PC-3 (cell line): ENCODE results near the gene ADSS1. TPM values are rescaled to one million over a fixed set of nuclear protein-coding genes. Genes with fewer than 3 reads are reported as not detected.
"Not testable (repeated sequence)": the region's sequence is repeated elsewhere in the genome, so short reads cannot be mapped to it uniquely, and the experiment has no call there.

Source experiments
- ATAC-seq: fragments of 200-7000 bp; cut with Tn5 transposase; 2 replicates; pipeline ENCODE4 v1.9.1; 2020; ENCODE audit warnings: mild to moderate bottlenecking, moderate library complexity
- BruUV-seq: library from RNA; stranded (reverse); fragments of 400-500 nt; replicated peaks from 2 replicates; lab custom pipeline; 2021; lab: Mats Ljungman, UMichigan
- CTCF ChIA-PET: fragments of 300-600 bp; sonication (Branson Sonifier 250); formaldehyde crosslinking; loops from one replicate; lab custom pipeline; 2022; ENCODE audit warnings: antibody characterized with exemption; lab: Charles Lee
- POLR2A ChIA-PET: fragments of 300-600 bp; sonication (Branson Sonifier 250); formaldehyde crosslinking; loops from one replicate; lab custom pipeline; 2022; ENCODE audit warnings: antibody characterized with exemption; ENCODE audit not compliant: unreplicated experiment; lab: Charles Lee
- DNase-seq: peaks from one replicate; pipeline ENCODE4 v3.0.0-alpha.2; 2015
- H2AFZ ChIP-seq: fragments of 300-600 bp; sonication (generic); 2 replicates; pipeline ENCODE4 v1.6.0; 2016; ENCODE audit warnings: antibody characterized with exemption, low read length
- H3F3A ChIP-seq: fragments of 300-600 bp; sonication (generic); one replicate; pipeline ENCODE4 v1.6.0; 2017; ENCODE audit warnings: antibody characterized with exemption, low read length, control low read depth, mild to moderate bottlenecking; ENCODE audit not compliant: unreplicated experiment
- H3K27ac ChIP-seq: fragments of 300-600 bp; sonication (generic); 2 replicates; pipeline ENCODE4 v1.5.1; 2016; ENCODE audit warnings: mild to moderate bottlenecking, low read length
- H3K27me3 ChIP-seq: fragments of 300-600 bp; sonication (generic); 2 replicates; pipeline ENCODE4 v1.6.1; 2016; ENCODE audit warnings: low read length, mixed read lengths
- H3K36me3 ChIP-seq: fragments of 300-600 bp; sonication (generic); 2 replicates; pipeline ENCODE4 v1.6.1; 2016; ENCODE audit warnings: low read depth, mixed run types, low read length, mixed read lengths
- H3K4me1 ChIP-seq: fragments of 300-600 bp; sonication (generic); 2 replicates; pipeline ENCODE4 v1.5.1; 2016; ENCODE audit warnings: low read length; ENCODE audit not compliant: insufficient read depth
- H3K4me2 ChIP-seq: fragments of 300-600 bp; sonication (generic); 2 replicates; pipeline ENCODE4 v1.6.0; 2016; ENCODE audit warnings: low read length
- H3K4me3 ChIP-seq: fragments of 300-600 bp; sonication (generic); 2 replicates; pipeline ENCODE4 v1.5.1; 2016; ENCODE audit warnings: mild to moderate bottlenecking, low read length, mixed read lengths
- H3K79me2 ChIP-seq: fragments of 300-600 bp; sonication (generic); 2 replicates; pipeline ENCODE4 v1.6.1; 2017; ENCODE audit warnings: low read length, mixed read lengths
- H3K9ac ChIP-seq: fragments of 300-600 bp; sonication (generic); 2 replicates; pipeline ENCODE4 v1.6.0; 2016; ENCODE audit warnings: mild to moderate bottlenecking, low read length
- H3K9me2 ChIP-seq: fragments of 300-600 bp; sonication (generic); replicated peaks from 2 replicates; pipeline ENCODE4 v1.6.1; 2016; ENCODE audit warnings: mixed run types, low read length, mixed read lengths
- H3K9me3 ChIP-seq: fragments of 300-600 bp; sonication (generic); 2 replicates; pipeline ENCODE4 v1.6.1; 2016; ENCODE audit warnings: low read length, mixed read lengths
- H4K20me1 ChIP-seq: fragments of 300-600 bp; sonication (generic); 2 replicates; pipeline ENCODE4 v1.6.1; 2016; ENCODE audit warnings: low read length, mixed read lengths
- EZH2 ChIP-seq: fragments of 300-600 bp; sonication (generic); IDR thresholded peaks from one replicate; pipeline ENCODE4 v1.6.1; 2017; ENCODE audit warnings: antibody characterized with exemption, mild to moderate bottlenecking, low read length; ENCODE audit not compliant: unreplicated experiment
- EZH2phosphoT487 ChIP-seq: fragments of 300-600 bp; sonication (generic); IDR thresholded peaks from 2 replicates; pipeline ENCODE4 v1.6.1; 2018; ENCODE audit warnings: mild to moderate bottlenecking, antibody characterized with exemption, low read length, borderline replicate concordance
- intact Hi-C: fragments of 100-400 bp; cut with micrococcal nuclease; formaldehyde crosslinking; loops from 2 replicates; pipeline ENCODE4 v1.9.0; 2023
- total RNA-seq: library from RNA; depleted of rRNA; stranded (reverse); fragments of >200 nt; gene quantifications from 2 replicates; pipeline ENCODE4 v1.2.3, GENCODE V29; 2014
- TF ChIP-seq, protein P1 (sequence below): fragments of 300-600 bp; sonication (generic); conservative IDR thresholded peaks from 2 replicates; pipeline ENCODE4 v1.5.1; 2017; ENCODE audit warnings: antibody characterized with exemption, low read depth, mild to moderate bottlenecking, low read length

Gene ADSS1
- total RNA-seq, 1 experiment from 2014 or later: 7.9 TPM

DNA sequence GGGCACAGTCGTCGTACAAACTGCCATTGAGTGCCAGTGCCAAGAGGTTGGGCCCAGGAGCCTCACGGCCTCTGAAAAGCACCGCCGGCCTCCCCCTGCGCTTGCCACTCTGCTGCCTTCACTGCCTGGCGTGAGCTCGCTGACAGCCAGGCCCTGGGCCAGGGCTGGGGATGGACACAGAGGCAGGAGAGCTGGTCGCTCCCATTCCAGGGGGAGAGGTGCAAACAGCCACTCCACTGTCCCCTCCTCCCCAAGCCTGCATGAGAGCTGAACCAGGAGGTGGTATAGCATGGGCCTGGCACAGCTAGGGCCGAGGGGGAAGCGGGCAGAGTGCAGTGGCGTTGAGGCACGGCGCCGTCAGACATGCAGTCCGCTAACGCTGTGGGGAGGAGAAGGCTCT is 4.6 kb downstream of the ADSS1 start:
- Histone ChIP-seq H3K4me2 (no peak overlapping the region), H2AFZ (no peak overlapping the region), H3K36me3 (no peaks in the 10 kb centered on the region), H3K4me3 (no peak overlapping the region), H3K27ac (no peak overlapping the region), H3K9me3 (no peaks in the 10 kb centered on the region), H3K9me2 (no peaks in the 10 kb centered on the region), H3K79me2 (no peaks in the 10 kb centered on the region), H3K4me1 (peaks cover 19% of the 10 kb centered on the region), H3K27me3 (no peaks in the 10 kb centered on the region), H3K9ac (no peak overlapping the region), H4K20me1 (no peaks in the 10 kb centered on the region), H3F3A (no peaks in the 10 kb centered on the region)
- ATAC-seq (no peak), DNase-seq (no peak)
- intact Hi-C loops: no loop called here
- BruUV-seq: no TSS peak
- ChIA-PET CTCF (no interaction called here), POLR2A (no interaction called here)
- TF ChIP-seq EZH2phosphoT487: no peak
- TF ChIP-seq, protein P1, sequence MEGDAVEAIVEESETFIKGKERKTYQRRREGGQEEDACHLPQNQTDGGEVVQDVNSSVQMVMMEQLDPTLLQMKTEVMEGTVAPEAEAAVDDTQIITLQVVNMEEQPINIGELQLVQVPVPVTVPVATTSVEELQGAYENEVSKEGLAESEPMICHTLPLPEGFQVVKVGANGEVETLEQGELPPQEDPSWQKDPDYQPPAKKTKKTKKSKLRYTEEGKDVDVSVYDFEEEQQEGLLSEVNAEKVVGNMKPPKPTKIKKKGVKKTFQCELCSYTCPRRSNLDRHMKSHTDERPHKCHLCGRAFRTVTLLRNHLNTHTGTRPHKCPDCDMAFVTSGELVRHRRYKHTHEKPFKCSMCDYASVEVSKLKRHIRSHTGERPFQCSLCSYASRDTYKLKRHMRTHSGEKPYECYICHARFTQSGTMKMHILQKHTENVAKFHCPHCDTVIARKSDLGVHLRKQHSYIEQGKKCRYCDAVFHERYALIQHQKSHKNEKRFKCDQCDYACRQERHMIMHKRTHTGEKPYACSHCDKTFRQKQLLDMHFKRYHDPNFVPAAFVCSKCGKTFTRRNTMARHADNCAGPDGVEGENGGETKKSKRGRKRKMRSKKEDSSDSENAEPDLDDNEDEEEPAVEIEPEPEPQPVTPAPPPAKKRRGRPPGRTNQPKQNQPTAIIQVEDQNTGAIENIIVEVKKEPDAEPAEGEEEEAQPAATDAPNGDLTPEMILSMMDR: no peak
- TF ChIP-seq EZH2: no peak

DNA sequence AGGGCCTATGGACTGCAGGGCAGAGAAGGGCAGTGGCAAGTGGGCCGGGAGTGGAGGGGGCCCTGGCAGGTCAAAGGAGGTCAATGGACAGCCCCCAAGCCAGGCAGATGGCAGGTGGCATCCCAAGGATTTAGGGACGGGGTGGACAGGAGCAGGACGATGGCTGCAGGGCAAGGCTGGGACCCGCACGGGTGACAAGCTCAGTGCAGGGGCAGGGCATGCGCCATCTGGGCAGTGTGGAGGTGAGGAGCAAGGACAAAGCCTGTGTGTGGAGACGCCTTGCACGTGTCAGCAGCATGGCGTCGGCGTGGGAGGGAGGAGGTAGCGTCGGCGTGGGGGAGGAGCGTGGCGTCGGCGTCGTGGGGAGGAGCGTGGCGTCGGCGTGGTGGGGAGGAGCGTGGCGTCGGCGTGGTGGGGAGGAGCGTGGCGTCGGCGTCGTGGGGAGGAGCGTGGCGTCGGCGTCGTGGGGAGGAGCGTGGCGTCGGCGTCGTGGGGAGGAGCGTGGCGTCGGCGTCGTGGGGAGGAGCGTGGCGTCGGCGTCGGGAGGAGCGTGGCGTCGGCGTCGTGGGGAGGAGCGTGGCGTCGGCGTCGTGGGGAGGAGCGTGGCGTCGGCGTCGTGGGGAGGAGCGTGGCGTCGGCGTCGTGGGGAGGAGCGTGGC is 5.3 kb downstream of the ADSS1 start:
- H2AFZ ChIP-seq, H3K9me3 ChIP-seq, H3F3A ChIP-seq, H3K27ac ChIP-seq, H3K4me3 ChIP-seq, H3K79me2 ChIP-seq, BruUV-seq, ATAC-seq, intact Hi-C loops, H3K27me3 ChIP-seq, POLR2A ChIA-PET, H4K20me1 ChIP-seq, H3K4me2 ChIP-seq, H3K9ac ChIP-seq, H3K9me2 ChIP-seq, CTCF ChIA-PET, DNase-seq, H3K36me3 ChIP-seq: not testable (repeated sequence)
- peaks cover 19% of the 10 kb centered on the region for H3K4me1 ChIP-seq

DNA sequence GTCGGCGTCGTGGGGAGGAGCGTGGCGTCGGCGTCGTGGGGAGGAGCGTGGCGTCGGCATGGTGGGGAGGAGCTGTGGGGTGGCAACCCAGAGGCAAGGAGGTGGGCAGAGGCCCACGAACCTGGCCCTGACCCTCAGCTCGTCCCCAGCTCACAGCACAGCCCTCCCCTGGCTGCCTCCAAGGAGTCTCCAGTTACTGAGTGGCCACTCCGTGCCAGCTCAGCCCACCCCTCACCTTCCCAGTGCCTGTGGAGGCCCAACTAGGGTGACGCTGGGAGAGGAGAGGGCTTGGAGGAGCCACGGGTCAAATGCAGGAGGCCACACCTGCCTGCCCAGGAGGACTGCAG is 5.8 kb downstream of the ADSS1 start:
- ChIA-PET POLR2A (no interaction called here), CTCF (no interaction called here)
- Histone ChIP-seq H3K4me2 (no peak overlapping the region), H3K4me1 (peaks cover 15% of the 10 kb centered on the region), H3F3A (no peaks in the 10 kb centered on the region), H3K79me2 (no peaks in the 10 kb centered on the region), H3K27me3 (no peaks in the 10 kb centered on the region), H3K9ac (no peak overlapping the region), H3K9me2 (no peaks in the 10 kb centered on the region), H3K27ac (no peak overlapping the region), H3K9me3 (no peaks in the 10 kb centered on the region), H4K20me1 (no peaks in the 10 kb centered on the region), H3K4me3 (no peak overlapping the region), H3K36me3 (no peaks in the 10 kb centered on the region), H2AFZ (no peak overlapping the region)
- BruUV-seq: no TSS peak
- TF ChIP-seq EZH2phosphoT487: no peak
- TF ChIP-seq, protein P1: no peak
- TF ChIP-seq EZH2: no peak
- ATAC-seq: no peak
- intact Hi-C loops: no loop called here
- no peak for DNase-seq
